ENCODE data around the gene HEXD. TPM values are rescaled to one million over a fixed set of nuclear protein-coding genes. Genes with fewer than 3 reads are reported as not detected.

Gene HEXD
- total and polyA plus RNA-seq, 2 of the 8 experiments (the other 6 are each of a cell fraction or from before 2014, with no cell fraction given) = 20.6 to 21.8 TPM

DNA sequence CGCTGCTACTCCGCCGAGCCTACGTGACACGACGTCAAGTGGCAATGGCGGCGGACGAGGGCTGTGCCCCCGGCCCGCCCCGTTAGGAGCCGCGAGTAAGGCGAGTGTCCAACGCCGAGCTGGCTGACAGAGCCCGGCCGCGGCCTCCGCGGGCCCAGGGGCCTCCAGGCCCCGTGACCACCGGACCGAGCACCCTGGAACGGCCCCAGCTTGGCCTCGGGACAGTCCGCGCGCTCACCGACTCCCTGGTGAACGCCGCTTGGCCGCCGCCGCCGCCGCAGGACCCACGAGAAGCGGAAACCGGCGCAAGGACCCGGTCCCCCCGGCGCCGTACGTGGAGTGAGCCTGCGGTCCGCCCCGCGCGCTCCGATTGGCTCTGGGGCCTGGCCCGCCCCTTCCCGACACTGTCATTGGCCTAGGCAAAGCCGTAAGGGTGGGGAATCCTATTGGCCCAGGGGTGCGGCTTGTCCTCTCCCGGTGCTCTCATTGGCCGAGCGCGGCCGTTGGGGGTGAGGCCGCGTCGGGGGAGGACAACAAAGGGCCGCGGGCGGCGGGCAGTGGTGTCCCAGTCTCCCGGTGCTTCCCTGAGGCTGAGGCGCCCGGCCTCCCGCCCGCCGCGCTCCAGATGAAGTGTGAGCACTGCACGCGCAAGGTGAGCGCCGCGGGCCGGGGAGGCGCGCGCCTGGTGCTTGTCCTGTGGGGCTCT lies 40.2 kb downstream of the HEXD start, which contains the start of gene NARF (continued):
- peak; percentile 82 for TF ChIP-seq TAF1 (IDR thresholded peaks at IDR 0.05; ENCODE audit: low read depth, low read length)
- TF ChIP-seq EZH2 (IDR thresholded peaks at IDR 0.05; ENCODE audit: low read depth, low read length, severe bottlenecking) = no peak
- TF ChIP-seq, protein P1, sequence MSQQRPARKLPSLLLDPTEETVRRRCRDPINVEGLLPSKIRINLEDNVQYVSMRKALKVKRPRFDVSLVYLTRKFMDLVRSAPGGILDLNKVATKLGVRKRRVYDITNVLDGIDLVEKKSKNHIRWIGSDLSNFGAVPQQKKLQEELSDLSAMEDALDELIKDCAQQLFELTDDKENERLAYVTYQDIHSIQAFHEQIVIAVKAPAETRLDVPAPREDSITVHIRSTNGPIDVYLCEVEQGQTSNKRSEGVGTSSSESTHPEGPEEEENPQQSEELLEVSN (IDR thresholded peaks at IDR 0.05) = no peak
- TF ChIP-seq KDM1A (IDR thresholded peaks at IDR 0.05; ENCODE audit: borderline replicate concordance, low read length) = no peak
- TF ChIP-seq JUND (IDR thresholded peaks at IDR 0.05; ENCODE audit: low read length) = no peak
- no peak for TF ChIP-seq ZNF274 (IDR thresholded peaks at IDR 0.05; ENCODE audit: borderline replicate concordance, extremely low read depth, low read length)
- TF ChIP-seq CEBPB (IDR thresholded peaks at IDR 0.05; ENCODE audit: low read depth, low read length) = no peak
- TF ChIP-seq HDAC6 (IDR thresholded peaks at IDR 0.05; ENCODE audit: low read depth, low read length) = no peak
- TF ChIP-seq EP300 (IDR thresholded peaks at IDR 0.05; ENCODE audit: borderline replicate concordance in 1 of 2, low read depth in 2 of 2, low read length in 2 of 2) = no peak
- TF ChIP-seq SIX5 (IDR thresholded peaks at IDR 0.05; ENCODE audit: low read depth, low read length) = no peak
- TF ChIP-seq HDAC2 (IDR thresholded peaks at IDR 0.05; ENCODE audit: borderline replicate concordance in 1 of 2, low read depth in 2 of 2, low read length in 2 of 2) = no peak; a peak in 2 of 4 replicates
- TF ChIP-seq EGR1 (IDR thresholded peaks at IDR 0.05; ENCODE audit: borderline replicate concordance, low read depth, low read length) = no peak
- TF ChIP-seq TBP (IDR thresholded peaks at IDR 0.05; ENCODE audit: low read depth, low read length) = peak; percentile 81
- TF ChIP-seq, protein P2, sequence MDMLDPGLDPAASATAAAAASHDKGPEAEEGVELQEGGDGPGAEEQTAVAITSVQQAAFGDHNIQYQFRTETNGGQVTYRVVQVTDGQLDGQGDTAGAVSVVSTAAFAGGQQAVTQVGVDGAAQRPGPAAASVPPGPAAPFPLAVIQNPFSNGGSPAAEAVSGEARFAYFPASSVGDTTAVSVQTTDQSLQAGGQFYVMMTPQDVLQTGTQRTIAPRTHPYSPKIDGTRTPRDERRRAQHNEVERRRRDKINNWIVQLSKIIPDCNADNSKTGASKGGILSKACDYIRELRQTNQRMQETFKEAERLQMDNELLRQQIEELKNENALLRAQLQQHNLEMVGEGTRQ (IDR thresholded peaks at IDR 0.05; ENCODE audit: low read length) = no peak
- TF ChIP-seq CTBP2 (IDR thresholded peaks at IDR 0.05; ENCODE audit: borderline replicate concordance, insufficient read depth, insufficient read length, low read length) = no peak
- TF ChIP-seq TCF12 (IDR thresholded peaks at IDR 0.05; ENCODE audit: low read depth, low read length) = no peak
- no peak for TF ChIP-seq NRF1 (IDR thresholded peaks at IDR 0.05; ENCODE audit: low read depth, low read length)
